Activated CD8-positive, alpha-beta T cell treated with anti-CD3 and anti-CD28 coated beads for 36 hours (primary cell): ENCODE measurements around the gene TMEM203. TPM values are rescaled to one million over a fixed set of nuclear protein-coding genes. Genes with fewer than 3 reads are reported as not detected.
"Not testable (repeated sequence)": the region's sequence is repeated elsewhere in the genome, so short reads cannot be mapped to it uniquely, and the experiment has no call there.

Source experiments
- ATAC-seq: fragments of 200-7000 bp; cut with Tn5 transposase; one replicate; pipeline ENCODE4 v1.10.0; 2021; ENCODE audit warnings: mild to moderate bottlenecking, moderate library complexity
- CTCF ChIA-PET: fragments of 350-600 bp; sonication (Branson Sonifier 250); formaldehyde crosslinking; loops from one replicate; lab custom pipeline; 2021; ENCODE audit warnings: antibody characterized with exemption; lab: Charles Lee
- POLR2A ChIA-PET: fragments of 350-600 bp; sonication (Branson Sonifier 250); formaldehyde crosslinking; loops from one replicate; lab custom pipeline; 2021; ENCODE audit warnings: antibody characterized with exemption; lab: Charles Lee
- DNase-seq: peaks from one replicate; pipeline ENCODE4 v3.0.0-alpha.2; 2020
- H3K27ac Mint-ChIP-seq: one replicate; pipeline ENCODE4 v1.8.0; 2021; ENCODE audit warnings: mild to moderate bottlenecking, mixed read lengths
- H3K27me3 Mint-ChIP-seq: one replicate; pipeline ENCODE4 v1.8.0; 2021; ENCODE audit warnings: mixed read lengths
- H3K36me3 Mint-ChIP-seq: one replicate; pipeline ENCODE4 v1.8.0; 2021; ENCODE audit warnings: low read depth, mixed read lengths
- H3K4me1 Mint-ChIP-seq: one replicate; pipeline ENCODE4 v1.8.0; 2021; ENCODE audit warnings: low read depth, mixed read lengths
- H3K4me3 Mint-ChIP-seq: one replicate; pipeline ENCODE4 v1.8.0; 2021; ENCODE audit warnings: mild to moderate bottlenecking, moderate library complexity, mixed read lengths
- H3K9me3 Mint-ChIP-seq: one replicate; pipeline ENCODE4 v1.8.0; 2021; ENCODE audit warnings: mixed read lengths
- intact Hi-C: fragments of 100-400 bp; cut with micrococcal nuclease; formaldehyde crosslinking; loops from one replicate; pipeline ENCODE4 v1.10.0; 2022
- total RNA-seq, 2 experiments: library from RNA; stranded (reverse); gene quantifications; one replicate each; pipeline ENCODE4 v1.2.3, GENCODE V29; 2021
- TF ChIP-seq, protein P1 (sequence below): fragments of 200-600 bp; IDR thresholded peaks from one replicate; pipeline ENCODE4 v1.8.0; 2022; ENCODE audit warnings: antibody characterized with exemption, mild to moderate bottlenecking

TMEM203 gene
- total RNA-seq, 2 experiments from 2014 or later, result 29.4 to 29.9 TPM

DNA sequence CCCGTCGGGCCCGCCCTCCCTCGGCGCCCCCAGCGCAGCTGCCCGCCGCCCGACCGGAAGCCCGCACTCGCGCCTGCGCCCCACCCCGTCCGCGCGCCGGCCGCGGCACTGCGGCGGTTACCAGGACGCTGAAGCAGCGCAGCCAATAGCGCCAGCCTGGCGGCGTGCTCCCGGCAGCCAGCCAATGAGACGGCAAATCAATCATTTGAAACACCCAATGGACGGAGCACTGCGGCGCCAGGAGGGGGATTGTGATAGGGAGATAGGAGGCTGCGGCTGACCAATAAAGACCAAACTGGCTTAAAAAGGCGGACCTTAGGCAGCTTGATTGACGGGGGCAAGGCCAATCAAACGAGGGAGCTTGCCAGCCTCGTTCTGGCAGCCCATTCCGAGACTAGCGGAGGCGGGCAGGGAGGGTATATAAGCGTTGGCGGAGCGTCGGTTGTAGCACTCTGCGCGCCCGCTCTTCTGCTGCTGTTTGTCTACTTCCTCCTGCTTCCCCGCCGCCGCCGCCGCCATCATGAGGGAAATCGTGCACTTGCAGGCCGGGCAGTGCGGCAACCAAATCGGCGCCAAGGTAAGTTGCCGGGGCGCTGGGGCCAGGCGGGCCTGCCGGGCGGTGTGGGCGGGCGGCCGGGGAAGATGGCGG, 35.5 kb upstream of the TMEM203 start, which contains the start of gene TUBB4B:
TUBB4B (plus strand) TSS at position 447 of the 649 bp plus-strand sequence; CDS start at position 521, 74 bp downstream.
- peak; percentile 82 for ATAC-seq
- POLR2A ChIA-PET, result interaction anchor here (0.6 to 7.6 kb wide), 26 partner anchors 9 to 252 kb away, joined by 3 to 113 read pairs (median 4); partner anchors contain the start of genes CYSRT1, NDOR1, NELFB and RNF208
- Mint-ChIP-seq H3K4me1 (peaks cover 34% of the 10 kb centered on the region), H3K4me3 (peak within 1 kb of the TSS; percentile 88), H3K36me3 (peaks cover 27% of the 10 kb centered on the region), H3K27me3 (no peaks in the 10 kb centered on the region), H3K27ac (peak within 1 kb of the TSS; percentile 91), H3K9me3 (no peaks in the 10 kb centered on the region)
- DNase-seq, result peak; percentile 99
- TF ChIP-seq, protein P1, sequence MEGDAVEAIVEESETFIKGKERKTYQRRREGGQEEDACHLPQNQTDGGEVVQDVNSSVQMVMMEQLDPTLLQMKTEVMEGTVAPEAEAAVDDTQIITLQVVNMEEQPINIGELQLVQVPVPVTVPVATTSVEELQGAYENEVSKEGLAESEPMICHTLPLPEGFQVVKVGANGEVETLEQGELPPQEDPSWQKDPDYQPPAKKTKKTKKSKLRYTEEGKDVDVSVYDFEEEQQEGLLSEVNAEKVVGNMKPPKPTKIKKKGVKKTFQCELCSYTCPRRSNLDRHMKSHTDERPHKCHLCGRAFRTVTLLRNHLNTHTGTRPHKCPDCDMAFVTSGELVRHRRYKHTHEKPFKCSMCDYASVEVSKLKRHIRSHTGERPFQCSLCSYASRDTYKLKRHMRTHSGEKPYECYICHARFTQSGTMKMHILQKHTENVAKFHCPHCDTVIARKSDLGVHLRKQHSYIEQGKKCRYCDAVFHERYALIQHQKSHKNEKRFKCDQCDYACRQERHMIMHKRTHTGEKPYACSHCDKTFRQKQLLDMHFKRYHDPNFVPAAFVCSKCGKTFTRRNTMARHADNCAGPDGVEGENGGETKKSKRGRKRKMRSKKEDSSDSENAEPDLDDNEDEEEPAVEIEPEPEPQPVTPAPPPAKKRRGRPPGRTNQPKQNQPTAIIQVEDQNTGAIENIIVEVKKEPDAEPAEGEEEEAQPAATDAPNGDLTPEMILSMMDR, result no peak
- CTCF ChIA-PET, result interaction anchor here (0.9 to 3.1 kb wide), 9 partner anchors 13 to 171 kb away, joined by 3 to 11 read pairs (median 4); partner anchors contain the start of genes NELFB, RNF224, SAPCD2 and SSNA1
- intact Hi-C loops, result no loop called here

DNA sequence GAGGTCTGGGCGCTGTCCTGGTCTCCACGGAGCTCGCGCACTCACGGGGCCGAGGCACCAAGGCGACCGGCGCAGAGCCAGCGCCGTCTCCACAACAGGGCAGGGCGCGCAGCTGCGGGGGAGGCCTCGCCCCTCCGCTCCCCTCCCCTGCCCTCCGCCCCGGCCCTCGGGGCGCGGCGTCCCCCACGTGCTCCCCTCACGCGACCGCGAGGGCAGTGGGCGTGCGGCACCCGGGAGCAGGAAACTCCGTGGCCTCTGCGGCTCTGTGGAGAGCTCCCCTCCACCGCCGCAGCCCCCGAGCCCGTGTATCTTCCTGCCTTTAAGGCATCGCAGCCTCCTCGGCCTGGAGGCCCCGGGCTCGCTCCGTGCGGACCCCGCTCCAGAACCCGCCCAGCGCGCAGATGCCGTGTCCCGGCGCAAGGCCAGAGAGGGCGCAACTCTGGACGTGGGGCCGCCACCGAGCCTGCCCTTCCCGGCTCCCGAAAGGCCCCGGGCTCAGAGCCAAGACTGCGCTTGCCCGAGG, 34.9 kb upstream of the TMEM203 start:
- TF ChIP-seq, protein P1, result no peak
- intact Hi-C loops, result no loop called here
- peak overlapping the region; percentile 88 for H3K4me3 Mint-ChIP-seq
- peaks cover 27% of the 10 kb centered on the region for H3K36me3 Mint-ChIP-seq
- ATAC-seq (peak; percentile 23), DNase-seq (peak; percentile 71)
- peaks cover 34% of the 10 kb centered on the region for H3K4me1 Mint-ChIP-seq
- POLR2A ChIA-PET, result interaction anchor here (0.6 to 7.6 kb wide), 27 partner anchors 9 to 343 kb away, joined by 3 to 113 read pairs (median 4); partner anchors contain the start of genes CYSRT1, NELFB, RNF208 and SLC34A3
- CTCF ChIA-PET, result interaction anchor here (0.9 to 3.1 kb wide), 9 partner anchors 12 to 170 kb away, joined by 3 to 11 read pairs (median 4); partner anchors contain the start of genes NELFB, RNF224, SAPCD2 and SSNA1
- no peaks in the 10 kb centered on the region for H3K9me3 Mint-ChIP-seq
- no peak overlapping the region for H3K27ac Mint-ChIP-seq
- H3K27me3 Mint-ChIP-seq, result peaks cover under 1% of the 10 kb centered on the region

DNA sequence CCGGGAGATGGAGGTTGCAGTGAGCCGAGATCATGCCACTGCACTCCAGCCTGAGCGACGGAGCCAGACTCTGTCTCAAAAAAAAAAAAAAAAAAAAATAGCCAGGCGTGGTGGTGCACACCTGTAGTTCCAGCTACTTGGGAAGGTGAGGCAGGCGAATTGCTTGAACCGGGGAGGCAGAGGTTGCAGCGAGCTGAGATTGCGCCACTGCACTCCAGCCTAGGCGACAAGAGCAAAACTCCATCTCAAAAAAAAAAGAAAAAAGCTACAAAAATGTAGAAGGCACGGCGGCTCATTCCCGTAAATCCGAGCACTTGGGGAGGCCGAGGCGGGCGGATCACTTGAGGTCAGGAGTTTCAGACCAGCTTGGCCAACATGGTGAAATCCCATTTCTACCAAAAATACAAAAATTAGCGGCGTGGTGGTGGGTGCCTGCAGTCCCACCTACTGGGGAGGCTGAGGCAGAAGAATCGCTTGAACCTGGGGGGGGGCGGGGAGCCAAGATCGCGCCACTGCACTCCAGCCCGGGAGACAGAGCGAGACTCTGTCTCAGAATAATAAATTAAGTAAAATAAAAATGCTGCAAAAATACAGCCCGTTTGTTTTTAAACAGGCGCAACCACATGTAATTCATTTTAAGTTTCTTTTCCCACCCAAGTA, 34.2 kb upstream of the TMEM203 start:
- ChIA-PET CTCF (interaction anchor here (0.8 to 3.1 kb wide), 7 partner anchors 12 to 51 kb away, joined by 3 to 11 read pairs (median 5); partner anchors contain the start of genes NELFB, RNF224 and SSNA1), POLR2A (interaction anchor here (0.6 to 7.6 kb wide), 18 partner anchors 10 to 342 kb away, joined by 3 to 113 read pairs (median 4); partner anchors contain the start of genes NELFB, RNF208, SLC34A3 and STPG3)
- intact Hi-C loops, H3K27ac Mint-ChIP-seq, H3K27me3 Mint-ChIP-seq, H3K9me3 Mint-ChIP-seq, DNase-seq, ATAC-seq: not testable (repeated sequence)
- H3K4me1 Mint-ChIP-seq, result peaks cover 34% of the 10 kb centered on the region
- H3K4me3 Mint-ChIP-seq, result peak overlapping the region; percentile 88
- H3K36me3 Mint-ChIP-seq, result peaks cover 27% of the 10 kb centered on the region

DNA sequence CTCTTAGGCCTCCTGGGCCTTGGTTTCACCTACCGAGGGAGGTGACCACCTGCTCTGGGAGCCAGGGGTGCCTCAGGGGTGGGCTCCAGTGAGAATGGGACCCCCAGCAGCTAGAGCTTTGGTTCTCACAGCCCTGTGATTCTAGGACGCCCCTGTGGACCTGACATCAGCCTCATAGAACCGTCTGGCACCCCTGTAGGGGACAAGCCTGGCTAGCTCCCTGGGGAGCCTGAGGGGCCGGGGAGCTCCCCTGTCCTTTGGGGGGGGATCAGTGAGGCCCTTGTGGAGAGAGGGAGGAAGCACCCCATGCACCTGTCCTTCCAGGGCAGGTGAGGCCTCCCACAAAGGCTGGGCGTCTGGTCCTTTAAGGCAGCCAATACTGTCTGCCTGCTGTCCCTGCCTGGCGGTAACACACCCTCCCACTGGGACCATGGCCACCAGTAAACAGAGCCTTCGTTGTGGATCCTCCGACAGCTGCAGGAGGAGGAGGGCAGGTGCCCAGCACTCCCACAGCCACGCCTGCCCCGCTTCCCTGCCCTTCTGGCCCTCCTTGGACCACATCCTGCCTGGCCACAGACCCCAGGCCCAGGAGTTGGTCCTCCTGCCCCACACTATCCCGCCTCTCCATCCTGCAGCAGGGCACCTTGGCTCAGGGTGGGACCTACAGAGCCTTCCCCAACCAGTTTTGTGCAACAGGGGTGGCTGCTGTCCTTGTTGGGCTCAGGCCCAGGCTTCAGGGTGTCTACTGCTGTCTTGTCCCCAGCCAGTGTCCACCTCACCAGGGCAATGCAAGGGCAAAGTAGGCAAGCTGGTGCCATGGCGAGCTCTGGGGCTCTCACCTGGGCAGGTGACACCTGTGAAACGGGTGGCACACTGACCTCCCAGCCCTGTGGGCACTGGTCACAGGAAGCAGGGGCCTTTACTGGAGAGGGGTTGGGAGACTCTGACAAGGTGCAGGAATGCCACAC, 32.6 kb upstream of the TMEM203 start:
- H3K27me3 Mint-ChIP-seq, result peaks cover 8% of the 10 kb centered on the region
- intact Hi-C loops, result no loop called here
- no peak for ATAC-seq
- H3K36me3 Mint-ChIP-seq, result peaks cover 18% of the 10 kb centered on the region
- H3K27ac Mint-ChIP-seq, result no peak overlapping the region
- no peaks in the 10 kb centered on the region for H3K9me3 Mint-ChIP-seq
- ChIA-PET CTCF (interaction anchor here (0.7 to 2.9 kb wide), 11 partner anchors 11 to 447 kb away, joined by 3 to 58 read pairs (median 11); partner anchors contain the start of genes CYSRT1, NELFB, RNF208 and RNF224), POLR2A (interaction anchor here (0.6 to 7.6 kb wide), 6 partner anchors 10 to 109 kb away, joined by 3 to 113 read pairs (median 4); partner anchors contain the start of genes NELFB and STPG3)
- peaks cover 25% of the 10 kb centered on the region for H3K4me1 Mint-ChIP-seq
- no peak for DNase-seq
- H3K4me3 Mint-ChIP-seq, result no peak overlapping the region
- TF ChIP-seq, protein P1, result no peak
